T follicular helper cell (primary cell): ENCODE measurements around the gene FAM3D.
"Not testable (repeated sequence)": the region's sequence is repeated elsewhere in the genome, so short reads cannot be mapped to it uniquely, and the experiment has no call there.

Source experiments
- DNase-seq: peaks from one replicate; pipeline ENCODE4 v3.0.0-alpha.2; 2020; ENCODE audit warnings: low read depth

Gene FAM3D

DNA sequence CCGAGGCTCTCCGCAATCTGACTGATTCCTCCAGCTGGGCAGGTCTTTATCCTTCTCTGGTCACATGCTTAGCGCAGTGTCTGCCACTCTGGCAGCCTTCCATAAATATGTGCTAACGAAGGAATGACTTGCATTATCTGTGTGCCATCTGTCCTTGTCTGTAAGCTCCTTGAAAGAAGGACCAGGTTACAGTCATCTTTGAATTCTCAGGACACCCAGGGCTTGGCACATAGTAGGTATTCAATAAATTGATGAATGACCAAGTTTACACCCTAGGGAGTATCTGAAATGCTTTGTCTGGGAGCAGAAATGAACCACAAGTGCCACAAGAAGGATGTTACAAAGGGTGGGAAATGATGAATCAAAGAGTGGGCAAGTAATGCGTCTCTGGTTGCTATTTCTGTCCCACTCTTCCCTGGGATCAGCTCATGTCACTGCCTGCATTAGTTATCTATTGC is 16.5 kb upstream of the FAM3D start:
- DNase-seq = no peak

DNA sequence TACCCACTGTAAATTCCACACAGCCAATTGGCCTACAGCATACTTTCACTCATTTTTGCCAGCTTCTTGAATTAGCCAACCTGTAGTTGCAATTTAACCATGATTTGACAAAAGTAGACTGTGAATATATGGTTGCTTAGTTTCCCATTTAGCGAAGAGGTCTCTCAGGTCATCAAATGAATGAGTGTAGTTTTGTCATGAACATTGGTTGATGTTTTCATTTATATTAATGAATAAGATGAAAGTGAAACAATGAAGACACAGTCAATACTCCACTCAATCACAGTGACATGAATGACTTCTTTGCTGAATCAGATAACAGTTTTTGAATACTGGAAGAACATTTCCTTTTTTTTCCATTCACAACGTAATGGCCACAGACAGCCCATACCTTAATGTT is 15.3 kb upstream of the FAM3D start:
- DNase-seq = no peak

DNA sequence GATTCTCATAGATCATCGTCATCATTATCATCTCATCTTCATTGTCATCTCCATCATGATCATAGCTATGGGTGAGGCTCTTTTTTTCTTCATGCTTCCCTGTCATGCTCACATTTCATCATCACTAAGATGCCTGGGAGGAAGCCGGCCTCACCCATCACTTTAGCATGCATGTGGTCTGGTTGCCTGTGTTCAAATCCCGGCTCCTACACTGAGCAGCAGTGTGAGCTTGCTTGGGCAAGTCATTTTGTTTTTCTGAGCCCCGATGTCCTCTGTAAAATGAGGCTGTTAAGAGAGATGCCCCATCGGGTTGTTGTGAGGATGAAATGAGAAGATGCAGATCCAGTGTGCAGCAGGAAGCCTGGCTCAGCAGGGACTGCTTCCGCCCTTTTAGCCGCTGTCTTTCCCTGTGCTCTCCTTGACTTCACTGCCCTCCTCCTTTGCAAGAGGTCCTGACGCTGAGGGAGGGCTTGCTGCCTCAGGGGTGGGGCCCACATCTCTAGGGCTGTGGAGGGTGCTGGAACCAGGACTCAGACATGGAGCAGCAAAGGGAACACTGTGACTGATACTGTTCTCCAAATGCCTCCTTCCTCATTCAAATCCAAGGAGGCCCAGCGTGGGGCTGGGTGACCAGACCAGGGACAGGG is 14.4 kb upstream of the FAM3D start:
- no peak for DNase-seq

DNA sequence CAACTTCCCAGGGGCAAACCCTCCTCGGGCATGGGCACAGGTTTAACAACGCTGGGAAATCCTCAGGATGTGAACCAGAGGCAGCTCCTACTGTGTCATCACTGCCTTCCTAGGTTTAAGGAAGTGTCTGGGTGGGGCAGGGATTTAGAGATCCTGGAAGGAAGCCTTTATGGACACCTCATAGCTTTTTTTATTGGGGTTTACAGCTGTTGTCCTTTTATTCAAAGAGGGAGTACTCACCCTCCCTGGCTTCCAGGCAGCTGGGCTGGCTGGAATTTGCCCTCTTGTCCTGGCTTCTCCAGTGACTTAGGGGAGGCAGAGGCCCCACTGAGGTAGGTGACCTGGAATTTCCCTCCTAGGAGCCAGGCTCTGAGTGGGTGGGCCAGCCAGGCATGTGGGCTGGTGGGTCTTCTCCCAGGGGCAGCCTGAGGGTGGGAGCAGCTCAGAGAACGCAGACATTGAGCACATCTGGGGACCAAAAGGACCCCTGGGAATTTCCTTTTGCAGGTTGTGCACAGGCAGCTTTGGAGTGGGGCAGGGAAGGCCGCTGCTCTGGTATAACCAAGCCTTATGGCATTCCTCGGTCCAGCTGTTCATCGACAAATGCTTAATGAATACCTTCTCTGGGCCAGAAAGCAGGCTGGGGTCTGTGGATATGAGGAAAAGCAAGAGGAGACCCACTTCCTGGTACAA is 13.5 kb upstream of the FAM3D start:
- DNase-seq = no peak

DNA sequence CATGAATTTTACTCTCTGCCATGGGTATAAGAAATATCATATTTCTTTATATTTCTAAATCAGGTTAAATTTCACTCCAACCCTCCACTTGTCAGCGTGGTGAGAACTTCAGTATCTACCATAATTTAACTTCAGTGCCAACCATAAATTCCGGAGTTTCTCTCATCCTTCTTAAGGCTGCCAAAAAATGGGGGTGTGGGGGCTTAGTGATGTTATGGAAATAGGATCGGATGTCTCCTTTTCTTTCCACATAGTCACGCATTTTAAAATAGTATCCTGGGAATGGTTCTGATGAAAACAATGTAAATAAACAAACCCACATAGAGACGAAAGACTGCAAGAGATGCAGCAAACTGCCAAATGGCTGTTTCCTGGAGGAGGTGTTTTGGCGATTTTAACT is 12.9 kb upstream of the FAM3D start:
- DNase-seq = no peak

GRCh38 chr3:58678177-58678970 is 11.8 kb upstream of the FAM3D start:
- DNase-seq = not testable (repeated sequence)

DNA sequence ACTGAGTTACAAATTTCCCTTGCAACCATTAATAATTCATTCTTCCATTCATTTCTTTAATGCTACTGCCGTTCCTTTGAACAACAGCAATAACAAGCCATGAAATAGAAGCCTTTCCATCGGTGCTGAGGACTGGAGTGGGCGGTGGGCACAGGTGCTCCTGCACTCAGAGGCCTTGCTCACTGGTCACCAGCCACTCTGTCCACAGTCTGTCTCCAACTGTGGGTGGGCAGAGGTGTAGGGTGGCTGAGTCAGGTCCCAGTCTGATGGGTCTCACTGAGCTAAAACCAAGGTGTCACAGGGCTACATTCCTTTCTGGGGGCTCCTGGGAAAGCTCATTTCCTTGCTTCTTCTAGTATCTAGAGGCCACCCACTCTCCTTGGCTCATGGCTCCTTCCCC is 6.3 kb upstream of the FAM3D start:
- DNase-seq = no peak

GRCh38 chr3:58672451-58672850 is 5.9 kb upstream of the FAM3D start:
- no peak for DNase-seq

GRCh38 chr3:58670506-58671135 is 4.0 kb upstream of the FAM3D start:
- no peak for DNase-seq

GRCh38 chr3:58668247-58668646 is 1.7 kb upstream of the FAM3D start:
- no peak for DNase-seq

DNA sequence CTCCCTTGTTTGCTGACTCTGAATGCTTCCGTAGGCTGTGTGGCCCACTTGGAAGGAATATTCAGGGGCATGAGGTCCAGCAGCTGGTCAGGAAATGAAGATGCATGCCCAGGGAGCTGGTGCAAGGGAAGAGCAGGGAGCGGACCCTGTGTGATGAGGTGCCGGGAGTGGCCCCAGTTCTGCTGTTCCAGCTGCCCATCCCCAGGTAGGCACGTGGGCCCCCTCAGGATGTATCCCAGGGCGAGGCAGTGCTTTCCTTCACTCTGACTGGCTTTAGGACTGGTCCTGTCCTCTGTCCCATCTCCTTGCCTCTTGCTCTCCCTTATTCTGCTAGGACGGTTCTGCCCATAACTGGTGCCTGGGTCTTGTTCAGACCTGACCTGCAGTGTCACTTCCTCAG is 1.1 kb upstream of the FAM3D start:
- DNase-seq = no peak

DNA sequence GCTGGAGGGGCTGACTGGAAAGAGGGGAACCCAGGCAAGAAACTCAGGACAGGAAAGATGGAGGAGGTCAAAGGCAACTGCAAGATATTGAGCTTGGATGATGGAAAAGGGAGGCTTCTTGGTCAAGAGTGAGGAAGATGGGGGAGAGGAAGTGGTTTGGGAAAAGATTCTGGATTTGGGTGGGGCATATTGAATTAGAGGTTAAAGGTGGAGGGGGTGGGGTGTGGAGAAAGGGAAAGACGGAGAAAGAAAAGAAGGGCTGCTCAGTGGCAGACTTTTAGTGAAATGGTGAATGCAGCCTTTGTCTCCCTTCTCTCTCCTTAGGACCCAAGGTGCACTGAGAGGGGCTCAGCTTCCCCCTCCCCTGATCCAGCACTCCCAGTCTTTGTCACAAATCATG is 655 bp upstream of the FAM3D start:
- no peak for DNase-seq

- no peak for DNase-seq
Measured at GRCh38 chr3:58665405-58665804, 1.2 kb downstream of the FAM3D start.

DNA sequence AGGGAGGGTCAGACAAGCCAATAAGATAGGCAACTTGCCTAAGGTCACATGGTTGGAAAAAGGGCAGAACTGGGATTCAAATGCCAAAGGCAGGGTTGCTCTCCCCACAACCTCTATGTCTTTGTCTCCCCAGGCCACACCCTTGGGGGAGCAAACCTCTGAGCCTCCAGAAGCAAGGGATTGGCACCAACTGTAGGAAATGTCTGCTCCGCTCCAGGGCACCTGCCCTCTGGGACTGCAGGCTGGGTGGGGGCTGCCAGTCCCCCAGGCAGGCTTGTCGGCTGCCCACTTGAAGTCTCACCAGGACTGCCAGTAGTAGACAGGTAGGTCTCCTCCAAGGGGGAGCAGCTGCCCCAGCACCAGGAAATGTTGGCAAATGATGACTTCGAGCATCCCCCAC is 2.0 kb downstream of the FAM3D start:
- no peak for DNase-seq

- DNase-seq = no peak
Measured at GRCh38 chr3:58661836-58662420, 4.6 kb downstream of the FAM3D start.

DNA sequence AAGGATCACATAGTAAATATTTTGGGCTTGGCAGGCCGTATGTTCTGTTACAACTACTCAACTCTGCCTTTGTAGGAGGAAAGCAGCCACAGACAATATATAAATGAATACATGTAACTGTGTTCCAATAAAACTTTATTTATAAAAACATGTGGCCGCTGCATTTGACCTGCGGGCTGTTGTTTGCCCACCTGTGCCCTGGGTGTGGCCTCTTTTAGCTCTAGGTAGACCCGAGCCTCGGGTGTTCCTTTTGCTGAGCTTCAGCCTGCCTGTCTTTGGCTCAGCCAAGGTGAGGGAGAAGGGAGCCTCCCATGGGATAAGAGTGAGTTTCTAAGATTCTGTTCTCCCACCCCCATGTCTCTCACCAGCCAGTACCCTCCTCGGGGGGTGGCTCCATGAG is 5.6 kb downstream of the FAM3D start:
- no peak for DNase-seq

GRCh38 chr3:58659051-58659675 is 7.4 kb downstream of the FAM3D start:
- DNase-seq = no peak

GRCh38 chr3:58658508-58658907 is 8.1 kb downstream of the FAM3D start:
- DNase-seq = no peak

- no peak for DNase-seq
Measured at GRCh38 chr3:58657571-58658141, 8.9 kb downstream of the FAM3D start.

- no peak for DNase-seq
Measured at GRCh38 chr3:58657036-58657520, 9.5 kb downstream of the FAM3D start.

DNA sequence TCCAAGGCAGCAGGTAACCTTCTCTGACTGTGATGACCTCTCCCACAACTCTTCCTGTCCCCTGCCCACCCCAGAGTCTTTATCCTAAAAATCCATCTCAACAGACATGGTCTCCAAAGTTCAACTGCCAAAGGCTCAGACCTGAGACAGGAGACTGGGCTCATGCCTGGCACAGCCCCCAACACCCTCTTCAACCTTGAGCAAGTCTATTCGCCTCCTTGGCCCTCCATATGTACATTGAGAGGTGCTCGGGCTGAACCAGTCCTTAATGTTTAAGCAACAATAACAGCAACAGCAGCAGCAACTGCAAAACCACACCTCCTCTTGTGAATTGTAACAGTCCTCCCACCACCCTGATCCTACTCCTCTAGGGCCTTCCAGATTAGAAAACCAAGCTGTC is 9.9 kb downstream of the FAM3D start:
- DNase-seq = no peak
